Measurements from ENCODE around the gene HTT.
A peak's percentile ranks its signal among the peaks of the same experiment; 100 is the strongest.
"Not testable (repeated sequence)": the region's sequence is repeated elsewhere in the genome, so short reads cannot be mapped to it uniquely, and the experiment has no call there.

HTT gene

DNA sequence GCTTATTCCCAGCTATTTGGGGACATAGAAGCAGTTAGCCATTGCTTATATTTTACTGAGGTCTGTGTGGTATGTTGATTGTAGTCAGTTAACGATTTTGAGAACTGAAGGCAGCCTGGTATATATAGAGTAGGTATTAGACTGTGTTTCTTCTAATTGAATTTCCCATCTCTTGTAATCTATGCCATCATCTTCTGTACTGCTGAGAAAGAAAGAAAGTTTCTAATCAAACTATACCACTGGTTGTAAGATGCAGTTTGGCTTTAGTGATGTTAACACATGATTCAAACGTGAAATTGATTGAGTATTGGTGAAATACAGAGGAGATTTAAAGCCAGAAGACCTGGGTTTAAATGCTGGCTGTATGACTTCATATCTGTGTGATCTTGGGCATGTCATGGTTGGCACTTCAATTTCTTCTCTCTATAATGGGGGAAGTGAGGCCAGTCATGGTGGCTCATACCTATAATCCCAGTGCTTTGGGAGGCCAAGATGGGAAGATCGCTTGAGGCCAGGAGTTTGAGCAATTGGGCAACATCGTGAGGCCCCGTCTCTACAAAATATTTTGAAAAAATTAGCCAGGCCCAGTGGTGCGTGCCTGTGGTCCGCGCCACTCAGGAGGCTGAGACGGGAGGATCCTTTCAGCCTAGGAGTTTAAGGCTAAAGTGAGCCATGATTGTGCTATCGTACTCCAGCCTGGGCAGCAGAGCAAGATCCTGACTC is 11.6 kb downstream of the HTT start:
- DNase-seq: no peak

DNA sequence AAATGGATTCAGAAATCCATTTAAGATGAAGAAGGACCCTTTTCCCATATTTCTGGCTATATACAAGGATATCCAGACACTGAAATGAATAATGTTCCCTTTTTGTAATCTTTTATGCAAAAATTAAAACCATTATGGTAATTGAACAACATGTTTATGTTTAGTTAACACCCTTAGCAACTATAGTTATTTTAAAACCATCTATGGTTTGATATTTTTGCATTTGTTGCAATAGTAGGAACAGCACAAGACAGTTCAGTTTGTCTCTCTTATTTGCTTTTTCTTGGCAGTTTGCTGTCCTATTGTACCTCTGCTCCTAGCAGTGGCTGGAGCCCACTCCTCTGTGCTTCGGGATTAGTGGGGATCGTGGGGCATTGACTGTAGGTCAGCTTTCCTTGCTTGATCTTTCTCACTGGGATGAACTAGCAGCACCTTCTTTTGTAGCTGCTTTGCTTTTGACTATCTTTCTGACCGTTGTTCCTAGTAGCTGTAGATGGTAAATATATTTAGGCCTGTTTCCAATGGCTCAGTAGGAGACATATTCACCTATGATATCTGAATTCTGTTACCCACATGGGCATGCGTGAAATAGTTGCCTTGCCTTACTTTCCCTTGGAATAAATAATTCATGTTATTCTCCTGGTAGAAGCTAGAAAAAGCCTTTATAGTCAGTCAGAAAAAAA is 12.8 kb downstream of the HTT start:
- no peak for DNase-seq

DNA sequence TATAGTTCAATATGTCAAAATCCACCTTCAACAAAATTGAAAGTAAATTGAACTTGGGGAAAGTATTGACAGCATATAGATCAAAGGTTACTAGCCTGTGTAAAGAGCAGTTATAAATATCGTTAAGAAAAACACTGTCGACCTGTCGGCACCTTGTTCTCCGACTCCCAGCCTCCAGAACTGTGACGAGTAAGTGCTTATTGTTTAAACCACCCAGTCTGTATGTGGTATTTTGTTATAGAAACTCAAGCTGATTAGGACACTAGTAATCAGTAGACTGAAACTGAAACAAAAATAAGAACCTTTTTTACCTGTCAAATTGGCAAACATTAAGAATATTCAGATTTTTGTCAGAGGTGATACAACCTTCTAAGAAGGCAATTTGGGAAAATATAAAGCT is 17.0 kb downstream of the HTT start:
- no peak for DNase-seq

DNA sequence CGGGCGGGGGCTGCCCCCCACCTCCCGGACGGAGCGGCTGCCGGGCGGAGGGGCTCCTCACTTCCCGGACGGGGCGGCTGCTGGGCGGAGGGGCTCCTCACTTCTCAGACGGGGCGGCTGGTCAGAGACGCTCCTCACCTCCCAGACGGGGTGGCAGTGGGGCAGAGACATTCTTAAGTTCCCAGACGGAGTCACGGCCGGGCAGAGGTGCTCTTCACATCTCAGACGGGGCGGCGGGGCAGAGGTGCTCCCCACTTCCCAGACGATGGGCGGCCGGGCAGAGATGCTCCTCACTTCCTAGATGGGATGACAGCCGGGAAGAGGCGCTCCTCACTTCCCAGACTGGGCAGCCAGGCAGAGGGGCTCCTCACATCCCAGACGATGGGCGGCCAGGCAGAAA is 20.2 kb downstream of the HTT start:
- not testable (repeated sequence) for DNase-seq

DNA sequence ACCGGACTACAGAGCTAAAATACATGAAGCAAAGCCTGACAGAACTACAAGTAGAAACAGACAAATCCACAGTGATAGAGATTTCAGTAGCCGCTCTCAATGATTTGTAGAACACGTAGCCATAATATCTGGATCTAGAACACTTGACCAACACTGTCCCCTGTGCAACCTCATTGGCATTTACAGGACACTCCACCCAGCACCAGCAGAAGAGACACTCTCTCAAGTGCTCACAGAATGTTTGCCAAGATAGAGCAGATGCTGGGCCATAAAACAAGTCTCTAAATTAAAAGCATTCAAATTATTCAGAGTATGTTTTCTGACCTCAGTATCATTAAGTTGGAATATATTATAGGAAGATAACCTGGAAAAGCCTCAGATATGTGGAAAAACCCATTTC is 21.7 kb downstream of the HTT start:
- no peak for DNase-seq

DNA sequence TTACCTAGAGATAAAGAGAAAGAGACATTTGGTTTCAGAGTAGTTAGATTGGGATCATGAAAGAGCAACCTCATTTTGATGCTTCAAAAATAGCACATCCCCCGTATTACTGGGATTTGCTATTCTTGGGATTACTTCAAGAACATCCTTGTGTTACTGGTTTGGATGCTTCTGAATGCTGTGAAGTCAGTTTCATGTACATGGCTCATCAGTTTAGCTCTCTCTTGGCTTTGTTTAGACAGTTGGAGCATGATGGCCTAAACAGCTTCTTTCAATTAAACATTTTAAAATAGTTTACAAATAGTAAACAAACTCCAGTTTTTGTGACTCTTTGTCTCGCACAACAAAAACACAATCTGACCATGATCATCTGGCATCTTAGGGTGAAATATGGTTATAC is 23.9 kb downstream of the HTT start:
- DNase-seq: no peak

DNA sequence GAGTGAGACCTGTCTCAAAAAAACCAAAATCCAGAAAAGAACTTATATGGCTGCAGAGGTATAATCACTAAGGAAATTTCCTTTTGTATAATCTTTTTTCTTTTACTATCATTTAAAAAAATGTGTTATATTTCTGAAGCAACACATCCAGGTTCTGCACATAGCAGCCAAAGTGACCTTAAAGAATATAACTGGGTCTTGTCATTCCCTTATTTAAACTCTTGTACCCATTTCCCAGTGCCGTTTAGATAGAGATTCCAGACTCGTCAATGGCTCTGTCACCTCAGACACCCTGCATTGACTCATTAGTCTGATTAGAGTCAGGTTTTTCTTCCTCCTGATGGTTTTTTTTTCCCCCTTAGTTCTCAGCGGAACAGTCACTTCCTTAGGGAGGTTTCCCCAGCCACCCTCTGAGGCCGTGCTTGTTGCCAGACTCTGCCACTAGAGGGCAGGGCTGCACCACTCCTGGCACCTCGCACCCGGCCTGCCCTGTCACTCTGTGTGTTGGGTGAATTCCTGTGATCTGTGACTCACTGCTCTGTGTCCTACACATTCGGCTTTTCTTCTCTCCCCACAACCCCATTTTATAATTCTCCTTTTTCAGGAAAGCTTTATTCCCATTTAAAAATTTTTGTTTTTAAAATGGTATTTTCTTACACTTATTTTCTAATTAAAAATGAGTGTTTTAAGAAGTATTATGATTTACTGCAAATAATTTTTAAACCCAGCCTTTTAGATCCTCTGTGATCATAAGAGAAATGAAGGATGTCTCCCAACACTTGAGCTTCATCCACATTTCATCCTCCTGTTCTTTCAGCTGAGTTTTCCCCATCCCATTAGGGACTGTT is 32.1 kb downstream of the HTT start:
- DNase-seq: peak; percentile 96

DNA sequence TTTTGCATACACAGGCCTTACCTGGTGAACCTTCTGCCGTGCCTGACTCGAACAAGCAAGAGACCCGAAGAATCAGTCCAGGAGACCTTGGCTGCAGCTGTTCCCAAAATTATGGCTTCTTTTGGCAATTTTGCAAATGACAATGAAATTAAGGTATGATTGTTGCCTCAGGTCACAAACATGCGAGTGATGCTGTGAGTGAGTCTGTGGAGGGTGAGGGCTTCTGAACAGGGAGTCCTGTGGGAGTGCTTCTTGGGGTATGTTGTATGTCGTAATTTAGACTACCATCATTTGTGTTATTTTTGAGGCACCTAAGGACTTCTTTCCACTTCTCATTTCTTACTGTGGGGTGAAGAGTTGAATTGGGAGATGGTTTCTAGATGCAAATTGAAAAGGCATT is 32.8 kb downstream of the HTT start:
- no peak for DNase-seq

DNA sequence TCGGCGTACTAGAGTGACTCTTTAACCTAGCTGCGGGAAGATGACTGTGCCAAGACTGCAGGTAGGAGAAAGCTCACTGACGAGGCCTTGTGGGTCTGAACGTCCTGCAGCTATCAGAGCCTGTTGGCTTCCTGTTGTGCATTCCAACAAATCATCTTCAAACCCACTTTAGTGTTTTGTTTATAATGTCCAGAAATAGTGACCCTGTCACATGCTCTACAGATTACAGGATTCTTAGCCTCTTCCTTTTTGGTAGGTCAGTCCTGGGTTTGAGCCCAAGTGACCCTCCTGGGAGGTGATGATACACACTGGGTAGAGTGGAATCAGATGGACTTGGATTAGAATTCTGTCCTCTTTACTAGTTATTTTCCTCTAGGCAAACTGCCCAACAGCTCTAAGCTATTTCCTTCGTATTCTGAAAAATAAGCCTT is 33.2 kb downstream of the HTT start:
- no peak for DNase-seq

DNA sequence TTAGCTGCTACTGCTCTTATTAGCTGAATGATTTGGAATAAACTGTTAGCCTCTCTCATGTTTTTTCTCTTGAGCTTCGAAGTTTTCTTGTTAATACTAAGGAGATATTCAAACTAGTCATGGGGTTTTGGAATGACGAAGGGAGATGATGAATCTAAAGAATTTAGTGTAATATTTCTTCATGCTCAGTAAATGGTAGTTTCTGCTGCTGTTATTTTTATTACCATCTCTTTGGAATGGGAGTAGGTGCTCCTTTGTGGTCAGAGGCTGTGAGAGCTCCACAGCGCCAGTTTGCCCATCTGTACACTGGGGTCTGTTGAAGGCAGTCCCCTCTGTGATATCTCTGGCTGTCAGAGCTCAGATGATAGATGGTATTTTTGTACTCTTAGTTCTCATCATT is 33.7 kb downstream of the HTT start:
- DNase-seq: no peak

DNA sequence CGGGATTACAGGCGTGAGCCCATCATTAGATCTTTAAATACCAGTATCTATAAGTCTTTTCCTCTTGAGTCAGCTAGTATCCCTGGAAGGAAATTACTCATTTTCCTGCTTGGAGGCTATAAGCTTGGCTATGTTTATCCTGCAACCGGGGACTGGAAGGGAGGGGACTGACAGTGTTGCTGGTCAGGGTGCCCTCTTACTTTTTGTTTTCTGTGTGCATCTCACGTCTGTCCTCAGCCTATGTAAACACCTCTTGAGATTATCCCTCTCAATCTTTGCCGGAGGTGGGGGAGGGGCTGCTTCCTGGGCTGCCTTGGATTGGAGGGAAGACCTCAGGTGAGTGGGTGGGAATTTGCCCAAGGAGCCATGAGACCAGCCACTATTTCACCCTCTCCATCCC is 37.0 kb downstream of the HTT start:
- no peak for DNase-seq

DNA sequence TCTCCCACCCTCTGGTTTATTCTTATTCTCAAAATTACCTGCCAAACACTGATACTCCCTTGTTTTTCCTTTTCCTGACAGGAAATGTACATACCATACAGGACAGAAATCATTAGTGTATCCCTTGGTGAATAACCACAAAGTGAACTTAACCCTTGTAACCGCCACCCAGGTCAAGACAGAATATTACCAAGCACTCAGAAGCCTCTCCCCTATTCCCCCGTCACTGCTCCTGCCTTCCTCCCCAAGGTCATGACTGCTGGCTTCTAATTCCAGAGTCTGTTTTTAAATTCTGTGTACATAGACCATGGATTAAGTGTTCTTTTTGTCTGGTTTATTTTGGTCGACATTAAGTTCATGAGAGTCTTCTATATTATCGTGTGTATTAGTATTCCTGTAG is 37.7 kb downstream of the HTT start:
- DNase-seq: no peak

DNA sequence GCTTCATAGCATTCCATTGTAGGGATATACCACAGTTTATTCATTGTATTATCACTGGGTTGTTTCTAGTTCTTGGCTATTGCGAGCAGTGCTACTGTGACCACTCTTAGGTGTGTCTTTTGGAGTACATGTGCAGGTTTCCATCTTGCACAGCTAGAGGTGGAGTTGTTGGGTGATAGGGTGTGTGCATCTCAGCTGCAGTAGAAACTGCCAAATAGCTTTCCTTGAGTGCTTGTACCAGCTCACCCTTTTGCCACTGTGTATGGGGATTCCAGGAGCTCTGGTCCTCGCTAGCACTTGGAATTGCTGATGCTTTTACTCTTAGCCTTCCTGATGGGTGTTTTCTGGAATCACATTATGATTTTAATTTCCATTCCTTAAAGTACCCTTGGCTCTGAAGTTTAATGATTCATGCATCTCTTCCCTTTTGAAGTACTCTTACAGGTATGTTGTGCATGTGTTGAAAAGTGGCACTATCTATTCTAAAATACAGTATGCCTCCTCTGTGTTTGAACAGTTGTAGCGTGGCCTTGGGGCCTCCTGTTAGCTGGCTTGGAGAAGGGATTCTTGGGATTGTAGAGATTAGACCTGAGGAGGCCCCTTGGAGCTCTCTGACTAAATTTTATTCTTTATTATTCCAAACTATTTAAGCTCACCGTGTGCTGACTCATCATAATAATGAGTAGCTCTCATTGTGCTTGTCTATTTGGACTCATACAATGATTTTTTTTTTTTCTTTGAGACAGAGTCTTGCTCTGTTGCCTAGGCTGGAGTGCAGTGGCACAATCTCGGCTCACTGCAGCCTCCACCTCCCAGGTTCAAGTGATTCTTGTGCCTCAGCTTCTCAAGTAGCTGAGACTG is 38.4 kb downstream of the HTT start:
- DNase-seq: no peak

DNA sequence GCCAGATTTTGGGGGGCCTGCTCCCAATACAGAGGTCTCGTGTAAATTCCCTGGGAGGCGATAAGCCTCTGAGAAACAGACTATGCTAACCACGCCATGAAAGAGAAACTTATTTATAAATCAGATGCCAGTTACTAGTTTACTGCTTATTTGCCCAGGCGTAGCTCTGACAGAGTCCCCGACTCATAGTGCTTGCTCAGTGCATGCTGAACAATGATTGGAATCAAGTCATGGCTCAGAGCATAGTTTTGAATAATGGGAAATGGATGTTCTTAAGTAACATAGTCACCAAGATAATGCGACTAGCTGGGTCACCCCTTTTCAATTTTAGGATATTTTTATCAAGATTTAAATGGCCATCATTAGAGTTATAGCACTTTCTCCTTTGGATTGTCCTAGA is 39.9 kb downstream of the HTT start:
- DNase-seq: no peak

DNA sequence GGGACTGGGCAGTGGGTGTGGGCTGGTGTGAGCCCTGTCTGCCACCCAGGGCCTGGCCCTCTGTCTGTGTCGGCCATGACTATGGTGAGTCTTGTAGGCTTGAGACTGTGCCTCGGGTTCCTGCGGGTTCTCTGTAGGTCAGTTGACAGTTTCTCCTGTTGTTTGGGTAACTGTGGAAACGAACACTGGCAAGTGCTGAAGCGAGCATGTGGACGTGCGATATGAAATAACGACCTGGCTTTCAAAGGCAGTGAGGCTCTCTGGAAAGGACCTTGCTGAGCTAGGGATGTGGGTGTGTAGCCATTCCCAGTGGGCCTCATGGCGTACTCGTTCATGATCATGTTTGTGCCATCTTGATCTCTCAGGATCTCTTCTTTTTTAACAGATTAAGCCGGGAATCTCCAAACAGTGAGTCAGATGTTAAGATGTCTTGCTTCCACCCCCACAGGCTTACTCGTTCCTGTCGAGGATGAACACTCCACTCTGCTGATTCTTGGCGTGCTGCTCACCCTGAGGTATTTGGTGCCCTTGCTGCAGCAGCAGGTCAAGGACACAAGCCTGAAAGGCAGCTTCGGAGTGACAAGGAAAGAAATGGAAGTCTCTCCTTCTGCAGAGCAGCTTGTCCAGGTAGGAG is 41.3 kb downstream of the HTT start:
- DNase-seq: no peak

DNA sequence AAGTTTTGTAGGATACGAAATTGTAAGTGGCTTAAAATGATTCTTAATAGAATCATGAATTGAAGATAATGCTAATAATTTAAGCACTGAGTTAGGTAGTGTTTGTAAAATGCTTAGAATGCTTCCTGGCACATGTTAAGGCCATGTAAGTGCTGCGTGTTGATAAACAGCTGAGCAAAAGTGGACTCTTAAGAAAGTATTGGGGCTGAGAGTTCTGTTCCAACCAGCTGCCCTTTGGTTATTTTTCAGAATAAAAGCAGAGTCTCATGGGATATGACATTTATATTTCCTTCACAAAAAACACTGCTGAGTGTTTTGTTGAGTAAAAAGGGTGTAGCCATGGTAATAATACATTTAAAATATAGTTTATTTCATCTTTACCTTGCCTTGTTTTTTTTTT is 42.5 kb downstream of the HTT start:
- DNase-seq: no peak

DNA sequence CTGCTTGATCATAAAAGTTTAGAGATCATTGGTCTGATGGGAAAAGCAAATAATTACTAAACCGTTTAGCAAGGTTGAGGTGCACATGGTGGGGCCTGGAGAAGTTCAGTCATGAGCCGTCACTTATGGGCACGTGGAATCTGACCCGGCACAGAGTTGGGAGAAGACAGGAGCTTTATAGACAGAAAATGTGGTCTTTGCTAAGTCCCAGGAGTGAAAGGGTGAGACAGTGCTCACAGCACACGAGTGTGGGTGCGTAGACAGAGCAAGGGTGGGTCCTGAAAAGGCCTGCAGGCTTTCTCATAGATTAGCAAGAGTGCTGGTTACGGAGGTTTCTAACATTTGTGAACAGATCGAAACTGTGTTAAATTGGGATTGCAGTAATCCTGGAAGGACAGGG is 43.8 kb downstream of the HTT start:
- DNase-seq: no peak

DNA sequence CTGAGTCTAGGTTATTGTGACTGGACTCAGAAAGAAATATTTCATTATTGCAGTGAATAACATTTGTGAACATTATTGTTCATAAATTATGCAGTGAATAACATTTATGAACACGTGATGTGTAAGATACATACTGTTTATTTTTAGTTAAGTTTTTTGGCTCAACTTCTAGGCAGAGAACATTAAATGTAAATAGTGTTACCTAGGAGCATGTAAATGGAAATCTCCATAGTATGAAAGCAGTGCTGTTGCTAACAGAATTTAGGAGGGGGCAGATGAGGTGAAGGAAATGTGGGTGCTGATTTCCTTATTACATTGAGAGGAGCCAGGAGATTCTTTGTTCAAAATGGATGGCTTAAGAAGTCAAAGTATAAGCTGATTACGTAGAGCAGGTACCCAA is 45.0 kb downstream of the HTT start:
- no peak for DNase-seq

DNA sequence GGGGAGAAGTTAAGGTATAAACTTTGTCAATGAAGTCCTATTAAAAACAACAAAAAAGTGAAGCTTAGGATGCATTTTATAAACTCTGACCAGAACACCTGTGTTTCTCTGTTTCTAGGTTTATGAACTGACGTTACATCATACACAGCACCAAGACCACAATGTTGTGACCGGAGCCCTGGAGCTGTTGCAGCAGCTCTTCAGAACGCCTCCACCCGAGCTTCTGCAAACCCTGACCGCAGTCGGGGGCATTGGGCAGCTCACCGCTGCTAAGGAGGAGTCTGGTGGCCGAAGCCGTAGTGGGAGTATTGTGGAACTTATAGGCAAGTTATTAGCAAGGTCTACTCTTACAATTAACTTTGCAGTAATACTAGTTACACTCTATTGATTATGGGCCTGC is 46.6 kb downstream of the HTT start:
- DNase-seq: no peak

DNA sequence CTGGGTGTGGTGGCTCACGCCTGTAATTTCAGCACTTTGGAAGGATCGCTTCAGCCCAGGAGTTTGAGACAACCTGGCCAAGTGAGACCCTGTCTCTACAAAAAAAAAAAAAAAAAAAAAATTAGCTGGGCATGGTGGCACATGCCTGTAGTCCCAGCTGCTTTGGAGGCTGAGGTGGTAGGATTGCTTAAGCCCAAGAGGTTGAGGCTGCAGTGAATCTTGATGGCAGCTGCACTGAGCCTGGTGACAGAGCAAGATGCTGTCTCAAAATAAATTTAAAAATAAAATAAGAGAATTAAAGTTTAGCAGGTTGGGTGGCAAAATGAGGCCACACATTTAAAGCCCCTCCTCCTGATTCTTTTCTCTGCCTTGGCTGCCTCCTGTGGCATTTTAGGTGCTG is 47.1 kb downstream of the HTT start:
- no peak for DNase-seq

DNA sequence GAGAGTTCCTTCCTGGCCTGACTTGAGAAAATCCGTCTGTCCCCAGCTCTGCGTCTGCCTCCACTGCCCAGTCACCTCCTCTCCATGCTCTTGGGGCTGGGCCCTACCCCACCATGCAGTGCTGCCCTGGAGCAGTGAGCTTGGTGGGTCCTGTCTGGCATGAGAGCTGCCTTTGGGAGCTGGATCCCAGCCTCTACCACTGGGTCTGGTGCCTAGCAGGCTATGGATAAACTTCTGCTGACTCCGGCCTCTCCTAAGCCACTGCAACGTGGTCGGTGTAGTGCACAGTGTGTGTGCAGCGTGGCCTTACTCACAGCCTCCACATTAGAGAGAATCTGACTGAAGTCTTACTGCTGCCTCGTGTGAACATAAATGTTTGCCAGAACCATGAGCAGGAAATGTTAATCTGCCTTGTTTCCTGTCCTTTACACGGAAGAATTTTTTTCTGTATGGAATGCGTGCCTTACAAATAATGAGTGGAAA is 47.6 kb downstream of the HTT start:
- no peak for DNase-seq

DNA sequence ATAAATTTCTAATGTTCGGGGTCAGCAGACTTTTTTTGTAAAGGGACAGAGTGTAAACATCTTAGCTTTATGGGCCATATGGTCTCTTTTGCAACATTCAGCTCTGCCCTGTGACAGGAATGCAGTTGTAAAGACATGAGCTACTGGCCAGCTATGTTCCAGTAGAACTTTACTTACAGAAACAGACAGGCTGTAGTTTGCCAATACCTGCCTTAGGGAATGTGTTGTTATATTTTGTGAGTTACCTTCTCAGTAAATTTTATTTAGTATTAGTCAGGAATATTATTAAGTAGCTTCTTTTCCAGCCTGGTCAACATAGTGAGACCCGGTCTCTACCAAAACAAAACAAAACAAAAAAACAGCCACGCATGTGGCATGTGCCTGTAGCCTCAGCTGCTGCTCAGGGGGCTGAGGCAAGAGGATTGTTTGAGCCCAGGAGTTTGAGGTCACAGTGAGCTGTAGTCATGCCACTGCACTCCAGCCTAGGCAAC is 48.7 kb downstream of the HTT start:
- no peak for DNase-seq
